CD14-positive monocyte (primary cell): ENCODE results near the gene TBP. TPM values are rescaled to one million over a fixed set of nuclear protein-coding genes. Genes with fewer than 3 reads are reported as not detected.

ENCODE experiments used
- DNase-seq, 3 donors: peaks; one replicate each; pipeline ENCODE4 v3.0.0-alpha.2; 2011 to 2022
- H2AFZ ChIP-seq: 2 replicates; pipeline ENCODE4 v1.6.0; 2012; ENCODE audit warnings: mild to moderate bottlenecking, low read depth, low read length, inconsistent platforms; ENCODE audit not compliant: insufficient read depth, poor library complexity, severe bottlenecking
- H3K27ac ChIP-seq, 2 donors: 1 replicate in 1 of 2; 2 replicates in 1 of 2; pipeline ENCODE4 v1.5.1; 2012 to 2013; ENCODE audit warnings: low read length in 2 of 2, control low read depth in 1 of 2, inconsistent platforms in 1 of 2, low read depth in 1 of 2, mild to moderate bottlenecking in 1 of 2
- H3K27me3 ChIP-seq, 2 donors: one replicate each; pipeline versions ENCODE4 v1.6.0 to v1.6.1; 2011 to 2013; ENCODE audit warnings: low read length in 2 of 2; ENCODE audit not compliant: control insufficient read depth in 2 of 2, insufficient read depth in 2 of 2
- H3K36me3 ChIP-seq, 2 donors: replicated peaks in 1 of 2; 1 replicate in 1 of 2; 2 replicates in 1 of 2; pipeline versions ENCODE4 v1.5.1 to v1.6.1; 2012 to 2013; ENCODE audit warnings: low read length in 2 of 2, control low read depth in 1 of 2, inconsistent platforms in 1 of 2, mild to moderate bottlenecking in 1 of 2; ENCODE audit not compliant: insufficient read depth in 2 of 2, control insufficient read depth in 1 of 2
- H3K4me1 ChIP-seq, 2 donors: 1 replicate in 1 of 2; 2 replicates in 1 of 2; pipeline versions ENCODE4 v1.5.1 to v1.6.1; 2012 to 2013; ENCODE audit warnings: low read length in 2 of 2, control low read depth in 1 of 2, inconsistent platforms in 1 of 2, mild to moderate bottlenecking in 1 of 2, moderate library complexity in 1 of 2; ENCODE audit not compliant: insufficient read depth in 2 of 2, control insufficient read depth in 1 of 2
- H3K4me2 ChIP-seq: replicated peaks from 2 replicates; pipeline ENCODE3; 2012; ENCODE audit warnings: low read length, moderate library complexity, mild to moderate bottlenecking; ENCODE audit not compliant: poor library complexity, severe bottlenecking; ENCODE audit errors: extremely low read depth
- H3K4me3 ChIP-seq, 3 experiments: fragments of 200-600 bp in 1 of 3; sonication (generic) in 1 of 3; replicated peaks in 1 of 3; 1 replicate in 2 of 3; 2 replicates in 1 of 3; pipeline ENCODE4 v1.5.1; 2011 to 2013; ENCODE audit warnings: low read length in 3 of 3, mild to moderate bottlenecking in 3 of 3, control low read depth in 2 of 3, low read depth in 2 of 3, inconsistent platforms in 1 of 3, moderate library complexity in 1 of 3
- H3K79me2 ChIP-seq: 2 replicates; pipeline ENCODE4 v1.6.0; 2012; ENCODE audit warnings: mild to moderate bottlenecking, control low read depth, inconsistent platforms, low read length, moderate library complexity; ENCODE audit not compliant: insufficient read depth
- H3K9ac ChIP-seq: 2 replicates; pipeline ENCODE4 v1.6.0; 2017; ENCODE audit warnings: low read length, mild to moderate bottlenecking; ENCODE audit not compliant: insufficient read depth, poor library complexity, severe bottlenecking
- H3K9me3 ChIP-seq, 2 donors: replicated peaks in 1 of 2; 1 replicate in 1 of 2; 2 replicates in 1 of 2; pipeline versions ENCODE4 v1.5.1 to v1.6.1; 2012 to 2013; ENCODE audit warnings: low read length in 2 of 2, control low read depth in 1 of 2; ENCODE audit not compliant: control insufficient read depth in 1 of 2, insufficient read depth in 1 of 2
- H4K20me1 ChIP-seq: 2 replicates; pipeline ENCODE4 v1.6.0; 2012; ENCODE audit warnings: mild to moderate bottlenecking, low read length, control low read depth, moderate library complexity; ENCODE audit not compliant: insufficient read depth
- H3K27ac Mint-ChIP-seq, 7 donors: one replicate each; pipeline ENCODE4 v1.8.0; 2020; ENCODE audit warnings: mild to moderate bottlenecking in 7 of 7, mixed read lengths in 7 of 7, moderate library complexity in 6 of 7, inconsistent platforms in 2 of 7
- H3K27me3 Mint-ChIP-seq, 3 donors: one replicate each; pipeline ENCODE4 v1.8.0; 2021 to 2022; ENCODE audit warnings: low read depth in 3 of 3, mild to moderate bottlenecking in 3 of 3, mixed read lengths in 3 of 3, moderate library complexity in 3 of 3, inconsistent platforms in 1 of 3
- H3K36me3 Mint-ChIP-seq, 2 donors: one replicate each; pipeline ENCODE4 v1.8.0; 2020; ENCODE audit warnings: mixed read lengths in 2 of 2, inconsistent platforms in 1 of 2, mild to moderate bottlenecking in 1 of 2
- H3K4me1 Mint-ChIP-seq: one replicate; pipeline ENCODE4 v1.8.0; 2020; ENCODE audit warnings: mild to moderate bottlenecking, mixed read lengths
- H3K4me3 Mint-ChIP-seq, 2 donors: one replicate each; pipeline ENCODE4 v1.8.0; 2020; ENCODE audit warnings: mild to moderate bottlenecking in 2 of 2, mixed read lengths in 2 of 2, moderate library complexity in 1 of 2
- H3K9me3 Mint-ChIP-seq, 7 donors: one replicate each; pipeline ENCODE4 v1.8.0; 2020 to 2022; ENCODE audit warnings: mixed read lengths in 7 of 7, mild to moderate bottlenecking in 6 of 7, moderate library complexity in 6 of 7, inconsistent platforms in 2 of 7
- WGBS: methylation state at CpG from one replicate; pipeline ENCODE4 v1.1.5; 2013; ENCODE audit warnings: missing lambda C conversion rate; ENCODE audit not compliant: insufficient coverage; 5-methylcytosine and 5-hydroxymethylcytosine counted together
- intact Hi-C, 2 donors: fragments of 100-400 bp; cut with micrococcal nuclease; formaldehyde crosslinking; loops; one replicate each; pipeline versions ENCODE4 v1.15.0 to v1.15.1; 2023
- polyA plus RNA-seq, 3 donors: library from polyadenylated mRNA; depleted of rRNA in 1 of 3; unstranded in 2 of 3; stranded (reverse) in 1 of 3; fragments of 300-500 nt in 2 of 3; fragments of >200 nt in 1 of 3; fragmentation: Illumina TruSeq in 2 of 3; gene quantifications; 1 replicate in 2 of 3; 2 replicates in 1 of 3; pipeline ENCODE4 v1.2.3, GENCODE V29; 2012 to 2021
- TF ChIP-seq, protein P1 (sequence below): fragments of 200-600 bp; IDR thresholded peaks from one replicate; pipeline ENCODE4 v1.8.0; 2022; ENCODE audit warnings: antibody characterized with exemption, mild to moderate bottlenecking

TBP gene
- polyA plus RNA-seq, 3 donors = 7.3 to 14.5 (median 14.4) TPM

DNA sequence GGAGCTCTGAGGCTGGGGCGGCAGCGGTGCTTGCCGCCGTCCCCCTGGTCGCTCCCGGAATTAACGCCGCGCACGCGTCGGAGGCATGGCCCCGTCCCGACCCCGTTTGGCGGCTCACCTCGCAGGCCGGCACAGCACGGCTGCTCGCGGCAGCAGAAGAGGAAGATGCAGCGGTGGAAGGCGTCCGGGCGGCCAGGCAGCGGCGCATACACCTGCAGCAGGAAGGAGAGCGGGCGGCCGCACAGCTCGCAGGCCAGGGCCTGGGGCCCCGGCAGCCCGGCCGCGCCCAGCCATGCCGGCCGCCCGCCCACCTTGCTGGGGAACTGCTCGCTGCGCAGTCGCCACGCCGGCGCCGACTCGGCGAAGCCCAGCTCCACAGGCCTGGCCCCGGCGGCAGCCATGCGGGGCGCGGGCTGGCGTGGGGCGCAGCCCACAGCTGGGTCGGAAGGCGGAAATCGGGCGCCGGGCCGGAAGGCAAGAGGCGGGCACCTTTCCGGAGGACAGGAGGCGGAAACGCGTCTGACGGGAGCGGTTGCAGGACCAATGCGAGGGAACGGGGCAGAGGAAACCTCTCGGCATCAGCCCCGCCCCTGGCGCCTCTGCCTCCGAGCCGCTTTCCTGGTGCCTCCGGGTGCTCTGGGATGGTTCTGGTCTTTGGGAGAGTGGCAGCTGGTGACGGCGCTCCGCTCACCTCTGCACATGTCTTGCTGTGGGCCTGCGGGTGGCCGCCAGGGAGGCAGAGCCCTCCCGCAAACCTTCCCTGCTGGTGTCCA, 30.2 kb downstream of the TBP start, which contains the start of gene PDCD2:
TSS of gene PDCD2 (minus strand) at position 457 of the 773 bp plus-strand sequence. CDS start at position 401, 56 bp downstream.
- Histone ChIP-seq H3K4me1 (peaks cover 14 to 19% of the 10 kb centered on the region in 2 donors), H3K4me2 (peak within 1 kb of the TSS; percentile 90), H3K9ac (peak within 1 kb of the TSS; percentile 79), H3K27ac (peak within 1 kb of the TSS; percentile 57 to 87), H3K79me2 (peaks cover 18% of the 10 kb centered on the region), H3K4me3 (peak within 1 kb of the TSS; percentile 56 to 88 (median 82)), H3K27me3 (no peaks in the 10 kb centered on the region), H2AFZ (peak within 1 kb of the TSS; percentile 96), H3K36me3 (peaks cover 20 to 38% of the 10 kb centered on the region in 2 donors), H3K9me3 (no peaks in the 10 kb centered on the region), H4K20me1 (no peaks in the 10 kb centered on the region)
- DNase-seq = peak; percentile 85 to 91 (median 86)
- TF ChIP-seq, protein P1, sequence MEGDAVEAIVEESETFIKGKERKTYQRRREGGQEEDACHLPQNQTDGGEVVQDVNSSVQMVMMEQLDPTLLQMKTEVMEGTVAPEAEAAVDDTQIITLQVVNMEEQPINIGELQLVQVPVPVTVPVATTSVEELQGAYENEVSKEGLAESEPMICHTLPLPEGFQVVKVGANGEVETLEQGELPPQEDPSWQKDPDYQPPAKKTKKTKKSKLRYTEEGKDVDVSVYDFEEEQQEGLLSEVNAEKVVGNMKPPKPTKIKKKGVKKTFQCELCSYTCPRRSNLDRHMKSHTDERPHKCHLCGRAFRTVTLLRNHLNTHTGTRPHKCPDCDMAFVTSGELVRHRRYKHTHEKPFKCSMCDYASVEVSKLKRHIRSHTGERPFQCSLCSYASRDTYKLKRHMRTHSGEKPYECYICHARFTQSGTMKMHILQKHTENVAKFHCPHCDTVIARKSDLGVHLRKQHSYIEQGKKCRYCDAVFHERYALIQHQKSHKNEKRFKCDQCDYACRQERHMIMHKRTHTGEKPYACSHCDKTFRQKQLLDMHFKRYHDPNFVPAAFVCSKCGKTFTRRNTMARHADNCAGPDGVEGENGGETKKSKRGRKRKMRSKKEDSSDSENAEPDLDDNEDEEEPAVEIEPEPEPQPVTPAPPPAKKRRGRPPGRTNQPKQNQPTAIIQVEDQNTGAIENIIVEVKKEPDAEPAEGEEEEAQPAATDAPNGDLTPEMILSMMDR = peak; percentile 3
- peaks cover 0 to 4% (median 2%) of the 10 kb centered on the region in 3 donors for H3K27me3 Mint-ChIP-seq
- WGBS = under 1% methylated on average over 74 of the region's 81 CpGs
- peaks cover 0 to 2% (median 0%) of the 10 kb centered on the region in 7 donors for H3K9me3 Mint-ChIP-seq
- H3K27ac Mint-ChIP-seq = peak within 1 kb of the TSS; percentile 90 to 99 (median 97)
- intact Hi-C loops = no loop called here
- H3K4me3 Mint-ChIP-seq = peak within 1 kb of the TSS; percentile 96
- peaks cover 31 to 35% of the 10 kb centered on the region in 2 donors for H3K36me3 Mint-ChIP-seq
- peaks cover 15% of the 10 kb centered on the region for H3K4me1 Mint-ChIP-seq

DNA sequence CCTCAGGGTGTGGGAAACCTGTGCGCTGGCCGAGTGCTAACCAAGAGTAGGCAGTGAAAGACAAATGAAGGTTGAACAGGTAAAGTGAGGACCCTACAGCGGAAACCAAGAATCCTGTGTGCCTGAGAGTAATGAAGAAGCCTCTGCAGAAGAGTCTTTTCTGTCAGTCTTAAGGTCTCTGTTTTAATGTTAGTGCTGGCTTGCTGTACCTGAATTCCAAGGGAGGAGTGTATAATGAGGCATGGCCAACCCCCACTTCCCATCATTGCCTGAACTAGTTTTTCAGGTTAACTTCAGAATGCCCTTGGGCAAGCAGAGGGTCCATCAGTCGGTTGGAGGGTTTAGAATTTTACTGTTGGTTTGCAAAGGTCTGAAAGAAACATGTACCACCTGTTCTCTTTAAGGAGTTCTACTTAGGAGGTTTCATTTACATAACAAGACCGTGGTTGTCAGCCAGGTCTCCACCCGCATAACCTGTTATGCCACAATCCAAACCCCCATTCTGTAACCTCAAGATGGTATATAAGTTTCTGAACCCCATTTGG, 30.9 kb downstream of the TBP start:
- H3K9me3 ChIP-seq = peaks cover 0 to 2% of the 10 kb centered on the region in 2 donors
- peak overlapping the region; percentile 57 to 87 for H3K27ac ChIP-seq
- peak overlapping the region; percentile 96 for H2AFZ ChIP-seq
- peak overlapping the region; percentile 90 to 99 (median 97) for H3K27ac Mint-ChIP-seq
- H3K27me3 ChIP-seq = no peaks in the 10 kb centered on the region
- peaks cover 26 to 30% of the 10 kb centered on the region in 2 donors for H3K36me3 Mint-ChIP-seq
- peaks cover 14 to 31% of the 10 kb centered on the region in 2 donors for H3K36me3 ChIP-seq
- peaks cover 14 to 19% of the 10 kb centered on the region in 2 donors for H3K4me1 ChIP-seq
- H3K79me2 ChIP-seq = peaks cover 18% of the 10 kb centered on the region
- peak overlapping the region; percentile 56 to 88 (median 82) for H3K4me3 ChIP-seq
- peaks cover 0 to 8% (median 4%) of the 10 kb centered on the region in 7 donors for H3K9me3 Mint-ChIP-seq
- WGBS = 0% methylated on average over 3 of the region's 6 CpGs
- TF ChIP-seq, protein P1 = no peak
- no peak for DNase-seq
- no peaks in the 10 kb centered on the region for H4K20me1 ChIP-seq
- H3K27me3 Mint-ChIP-seq = peaks cover 0 to 6% (median 2%) of the 10 kb centered on the region in 3 donors
- H3K4me1 Mint-ChIP-seq = peaks cover 15% of the 10 kb centered on the region
- peak overlapping the region; percentile 90 for H3K4me2 ChIP-seq
- peak overlapping the region; percentile 79 for H3K9ac ChIP-seq
- intact Hi-C loops = no loop called here
- H3K4me3 Mint-ChIP-seq = peak overlapping the region; percentile 96
